GM12878 (cell line): ENCODE results near the gene POLRMT. TPM values are rescaled to one million over a fixed set of nuclear protein-coding genes. Genes with fewer than 3 reads are reported as not detected.

ENCODE experiments used
- ATAC-seq: fragments of 200-7000 bp; cut with Tn5 transposase; 3 replicates; pipeline ENCODE4 v1.9.1; 2020; ENCODE audit warnings: mild to moderate bottlenecking, moderate library complexity
- BruUV-seq: library from RNA; stranded (reverse); fragments of 400-500 nt; replicated peaks from 2 replicates; lab custom pipeline; 2021; lab: Mats Ljungman, UMichigan
- CTCF ChIA-PET: fragments of 300-600 bp; sonication (Branson Sonifier 250); formaldehyde crosslinking; extraction: SDS; loops from one replicate; lab custom pipeline; 2021; ENCODE audit warnings: inconsistent platforms; lab: Yijun Ruan, JAX
- POLR2A ChIA-PET: fragments of 350-600 bp; formaldehyde crosslinking; extraction: SDS; loops from one replicate; lab custom pipeline; 2021; ENCODE audit warnings: inconsistent platforms; lab: Charles Lee
- RAD21 ChIA-PET: fragments of 300-600 bp; sonication (Branson Sonifier 250); formaldehyde crosslinking; loops from one replicate; lab custom pipeline; 2023; ENCODE audit warnings: antibody characterized with exemption; ENCODE audit not compliant: unreplicated experiment; lab: Charles Lee
- SMC1A ChIA-PET: fragments of 300-600 bp; sonication (Branson Sonifier 250); formaldehyde crosslinking; loops from one replicate; lab custom pipeline; 2023; ENCODE audit not compliant: unreplicated experiment, uncharacterized antibody; lab: Charles Lee
- DNase-seq: peaks from one replicate; pipeline ENCODE4 v3.0.0-alpha.2; 2011; ENCODE audit warnings: low read depth, low spot score
- FAIRE-seq: peaks from 3 replicates; lab custom pipeline; 2011; peaks lifted over from hg19 to GRCh38; lab: Jason Lieb, UNC
- H2AFZ ChIP-seq: 2 replicates; pipeline ENCODE4 v1.6.0; 2011; ENCODE audit warnings: low read depth, low read length, control low read depth; ENCODE audit not compliant: control insufficient read depth
- H3K27ac ChIP-seq: 2 replicates; pipeline ENCODE4 v1.5.1; 2011; ENCODE audit warnings: control low read depth; ENCODE audit not compliant: control insufficient read depth, insufficient read depth
- H3K27me3 ChIP-seq, 2 experiments: replicated peaks in 1 of 2; 2 replicates each; pipeline versions ENCODE4 v1.6.0 to v1.6.1; 2011; ENCODE audit warnings: low read length in 1 of 2; ENCODE audit not compliant: control insufficient read depth in 2 of 2, insufficient read depth in 2 of 2
- H3K36me3 ChIP-seq, 2 experiments: 2 replicates each; pipeline ENCODE4 v1.5.1; 2011; ENCODE audit warnings: low read length in 1 of 2; ENCODE audit not compliant: control insufficient read depth in 2 of 2, insufficient read depth in 2 of 2
- H3K4me1 ChIP-seq: 2 replicates; pipeline ENCODE4 v1.6.1; 2011; ENCODE audit warnings: mild to moderate bottlenecking, low read length, moderate library complexity, mixed read lengths; ENCODE audit not compliant: control insufficient read depth, insufficient read depth
- H3K4me2 ChIP-seq: 2 replicates; pipeline ENCODE4 v1.6.0; 2011; ENCODE audit warnings: control low read depth; ENCODE audit not compliant: control insufficient read depth, insufficient read depth
- H3K4me3 ChIP-seq: fragments of 200-600 bp; sonication (generic); 2 replicates; pipeline ENCODE4 v1.5.1; 2016
- H3K79me2 ChIP-seq: 2 replicates; pipeline ENCODE4 v1.6.0; 2011; ENCODE audit warnings: low read length; ENCODE audit not compliant: control insufficient read depth, insufficient read depth
- H3K9ac ChIP-seq: 2 replicates; pipeline ENCODE4 v1.8.0; 2011; ENCODE audit warnings: low read length, control low read depth, mixed read lengths; ENCODE audit not compliant: control insufficient read depth, insufficient read depth
- H3K9me3 ChIP-seq: replicated peaks from 3 replicates; pipeline ENCODE4 v1.5.1; 2011; ENCODE audit warnings: mild to moderate bottlenecking, low read length; ENCODE audit not compliant: control insufficient read depth, insufficient read depth
- H4K20me1 ChIP-seq: 2 replicates; pipeline ENCODE4 v1.6.0; 2011; ENCODE audit not compliant: control insufficient read depth, insufficient read depth
- ATF2 ChIP-seq: IDR thresholded peaks from 2 replicates; pipeline ENCODE4 v1.6.1; 2012; ENCODE audit warnings: low read length, inconsistent platforms
- HSF1 ChIP-seq: fragments of 150-350 bp; IDR thresholded peaks from 2 replicates; pipeline ENCODE4 v1.6.1; 2014; ENCODE audit warnings: mild to moderate bottlenecking, low read depth, low read length
- IKZF1 ChIP-seq: fragments of 450-650 bp; conservative IDR thresholded peaks from 2 replicates; pipeline ENCODE4 v1.6.1; 2017; ENCODE audit warnings: antibody characterized with exemption, mild to moderate bottlenecking
- KLF5 ChIP-seq: fragments of 450-650 bp; IDR thresholded peaks from 2 replicates; pipeline ENCODE4 v1.6.1; 2014; ENCODE audit warnings: mild to moderate bottlenecking; ENCODE audit not compliant: partially characterized antibody
- NBN ChIP-seq: fragments of 450-650 bp; IDR thresholded peaks from 2 replicates; pipeline ENCODE4 v1.6.1; 2016
- NFYA ChIP-seq: IDR thresholded peaks from 2 replicates; pipeline ENCODE4 v1.6.1; 2011; ENCODE audit warnings: low read depth, mild to moderate bottlenecking, low read length, improper control_type of control experiment, borderline replicate concordance
- NFYB ChIP-seq: IDR thresholded peaks from 2 replicates; pipeline ENCODE4 v1.6.1; 2011; ENCODE audit warnings: low read depth, mild to moderate bottlenecking, low read length, improper control_type of control experiment, moderate library complexity; ENCODE audit not compliant: insufficient read depth
- PAX8 ChIP-seq: fragments of 450-650 bp; IDR thresholded peaks from 2 replicates; pipeline ENCODE4 v1.6.1; 2017; ENCODE audit warnings: mild to moderate bottlenecking, moderate library complexity
- POLR2AphosphoS5 ChIP-seq: IDR thresholded peaks from 2 replicates; pipeline ENCODE4 v1.6.1; 2011; ENCODE audit warnings: mild to moderate bottlenecking, low read length, inconsistent platforms
- RUNX3 ChIP-seq: IDR thresholded peaks from 2 replicates; pipeline ENCODE4 v1.6.1; 2012; ENCODE audit warnings: low read length, inconsistent platforms
- SIX5 ChIP-seq: IDR thresholded peaks from 2 replicates; pipeline ENCODE4 v1.6.1; 2011; ENCODE audit warnings: mild to moderate bottlenecking, low read depth, low read length, moderate library complexity; ENCODE audit not compliant: severe bottlenecking
- SMAD5 ChIP-seq: IDR thresholded peaks from 2 replicates; pipeline ENCODE4 v1.6.1; 2016; ENCODE audit warnings: antibody characterized with exemption, low read depth
- SPI1 ChIP-seq: IDR thresholded peaks from 2 replicates; pipeline ENCODE4 v1.6.1; 2011; ENCODE audit warnings: low read depth, mild to moderate bottlenecking, low read length, moderate library complexity, borderline replicate concordance; ENCODE audit not compliant: insufficient read depth
- WGBS: methylation state at CpG from one replicate; pipeline ENCODE4 v1.1.6; 2016; ENCODE audit warnings: low lambda C conversion rate; ENCODE audit not compliant: insufficient replicate concordance, insufficient coverage; ENCODE audit errors: missing lambda C conversion rate; 5-methylcytosine and 5-hydroxymethylcytosine counted together
- in situ Hi-C: fragments of 300-500 bp; cut with MboI; formaldehyde crosslinking; loops from 9 replicates; pipeline ENCODE4 v1.14.3; 2018; ENCODE audit warnings: mixed read lengths
- intact Hi-C: fragments of 100-400 bp; cut with micrococcal nuclease; formaldehyde crosslinking; loops from one replicate; pipeline ENCODE4 v1.14.2; 2022; ENCODE audit not compliant: unreplicated experiment
- polyA plus RNA-seq, 11 experiments: library from polyadenylated mRNA; depleted of rRNA in 4 of 11; unstranded in 6 of 11; stranded (reverse) in 5 of 11; fragments of >200 nt; fragmentation: Nextera tagmentation in 4 of 11; fragmentation: Illumina TruSeq in 1 of 11; extraction: Ambion mirVana in 4 of 11; extraction: Trizol in 1 of 11; gene quantifications; 1 replicate in 1 of 11; 2 replicates in 10 of 11; pipeline versions ENCODE4 v1.2.1 to v1.2.3, GENCODE V29; 2011 to 2016; ENCODE audit warnings: inconsistent platforms in 2 of 11, missing spikeins in 2 of 11, low read depth in 1 of 11
- total RNA-seq, 4 experiments: library from RNA; depleted of rRNA in 3 of 4; stranded (reverse); fragments of >200 nt in 3 of 4; fragmentation: Illumina TruSeq in 1 of 4; extraction: Trizol in 1 of 4; gene quantifications; 2 replicates each; pipeline versions ENCODE4 v1.2.1 to v1.2.3, GENCODE V29; 2013 to 2021
- TF ChIP-seq, protein P1 (sequence below): fragments of 450-650 bp; IDR thresholded peaks from 2 replicates; pipeline ENCODE4 v1.6.1; 2017; ENCODE audit warnings: low read depth, mild to moderate bottlenecking, moderate library complexity
- TF ChIP-seq, protein P2 (sequence below): fragments of 450-650 bp; IDR thresholded peaks from 2 replicates; pipeline ENCODE4 v1.6.1; 2018; ENCODE audit warnings: mild to moderate bottlenecking, low read depth, moderate library complexity; ENCODE audit not compliant: partially characterized antibody
- TF ChIP-seq, protein P3 (sequence below), 3 experiments: IDR thresholded peaks in 2 of 3; conservative IDR thresholded peaks in 1 of 3; 2 replicates each; pipeline ENCODE4 v1.5.1; 2011; ENCODE audit warnings: low read depth in 3 of 3, low read length in 3 of 3, mild to moderate bottlenecking in 3 of 3, control low read depth in 2 of 3, moderate library complexity in 2 of 3, inconsistent platforms in 1 of 3, mixed read lengths in 1 of 3; ENCODE audit not compliant: control insufficient read depth in 2 of 3, insufficient read depth in 1 of 3; ENCODE audit errors: extremely low read depth in 1 of 3

The POLRMT gene
- total and polyA plus RNA-seq, 10 of the 15 experiments (the other 5 are each of a cell fraction or from before 2014, with no cell fraction given): 9.9 to 57.6 (median 34.6) TPM

DNA sequence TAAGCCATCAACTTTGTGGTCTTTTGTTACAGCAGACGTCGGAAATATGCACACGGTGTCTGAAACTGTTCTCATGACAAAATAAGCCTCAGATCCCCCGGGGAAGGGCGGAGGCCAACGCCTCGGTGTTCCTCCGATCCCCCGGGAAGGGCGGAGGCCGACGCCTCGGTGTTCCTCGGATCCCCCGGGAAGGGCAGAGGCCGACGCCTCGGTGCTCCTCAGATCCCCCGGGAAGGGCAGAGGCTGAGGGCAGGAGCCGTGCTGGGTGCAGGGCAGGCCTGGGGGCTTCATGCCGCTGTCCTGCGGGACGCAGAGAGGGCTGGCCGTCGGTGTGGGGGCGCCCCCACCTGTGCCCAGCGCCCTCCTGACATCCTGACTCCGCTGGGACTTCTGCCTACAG, 11.0 kb upstream of the POLRMT start:
- WGBS: 59% methylated on average over 28 of the region's 28 CpGs
- no TSS peak for BruUV-seq
- no peak overlapping the region for H3K4me2 ChIP-seq
- H2AFZ ChIP-seq: no peak overlapping the region
- ChIA-PET CTCF (no interaction called here), POLR2A (no interaction called here), SMC1A (no interaction called here), RAD21 (no interaction called here)
- ATAC-seq: no peak
- H3K9ac ChIP-seq: no peak overlapping the region
- no peaks in the 10 kb centered on the region for H3K9me3 ChIP-seq
- H3K79me2 ChIP-seq: no peaks in the 10 kb centered on the region
- no peak overlapping the region for H3K4me3 ChIP-seq
- peaks cover 0 to 28% of the 10 kb centered on the region in 2 experiments; a peak in 3 of 4 replicates for H3K36me3 ChIP-seq
- DNase-seq: no peak
- in situ Hi-C loops (no loop called here), intact Hi-C loops (no loop called here)
- no peaks in the 10 kb centered on the region for H3K27me3 ChIP-seq
- no peaks in the 10 kb centered on the region for H3K4me1 ChIP-seq
- FAIRE-seq: no peak
- no peaks in the 10 kb centered on the region for H4K20me1 ChIP-seq
- no peak overlapping the region for H3K27ac ChIP-seq
- no peak for TF ChIP-seq RUNX3
- no peak for TF ChIP-seq KLF5
- TF ChIP-seq NBN: no peak
- no peak for TF ChIP-seq HSF1
- no peak for TF ChIP-seq PAX8
- TF ChIP-seq POLR2AphosphoS5: no peak
- TF ChIP-seq, protein P1, sequence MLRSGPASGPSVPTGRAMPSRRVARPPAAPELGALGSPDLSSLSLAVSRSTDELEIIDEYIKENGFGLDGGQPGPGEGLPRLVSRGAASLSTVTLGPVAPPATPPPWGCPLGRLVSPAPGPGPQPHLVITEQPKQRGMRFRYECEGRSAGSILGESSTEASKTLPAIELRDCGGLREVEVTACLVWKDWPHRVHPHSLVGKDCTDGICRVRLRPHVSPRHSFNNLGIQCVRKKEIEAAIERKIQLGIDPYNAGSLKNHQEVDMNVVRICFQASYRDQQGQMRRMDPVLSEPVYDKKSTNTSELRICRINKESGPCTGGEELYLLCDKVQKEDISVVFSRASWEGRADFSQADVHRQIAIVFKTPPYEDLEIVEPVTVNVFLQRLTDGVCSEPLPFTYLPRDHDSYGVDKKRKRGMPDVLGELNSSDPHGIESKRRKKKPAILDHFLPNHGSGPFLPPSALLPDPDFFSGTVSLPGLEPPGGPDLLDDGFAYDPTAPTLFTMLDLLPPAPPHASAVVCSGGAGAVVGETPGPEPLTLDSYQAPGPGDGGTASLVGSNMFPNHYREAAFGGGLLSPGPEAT: no peak
- no peak for TF ChIP-seq NFYA
- TF ChIP-seq, protein P2, sequence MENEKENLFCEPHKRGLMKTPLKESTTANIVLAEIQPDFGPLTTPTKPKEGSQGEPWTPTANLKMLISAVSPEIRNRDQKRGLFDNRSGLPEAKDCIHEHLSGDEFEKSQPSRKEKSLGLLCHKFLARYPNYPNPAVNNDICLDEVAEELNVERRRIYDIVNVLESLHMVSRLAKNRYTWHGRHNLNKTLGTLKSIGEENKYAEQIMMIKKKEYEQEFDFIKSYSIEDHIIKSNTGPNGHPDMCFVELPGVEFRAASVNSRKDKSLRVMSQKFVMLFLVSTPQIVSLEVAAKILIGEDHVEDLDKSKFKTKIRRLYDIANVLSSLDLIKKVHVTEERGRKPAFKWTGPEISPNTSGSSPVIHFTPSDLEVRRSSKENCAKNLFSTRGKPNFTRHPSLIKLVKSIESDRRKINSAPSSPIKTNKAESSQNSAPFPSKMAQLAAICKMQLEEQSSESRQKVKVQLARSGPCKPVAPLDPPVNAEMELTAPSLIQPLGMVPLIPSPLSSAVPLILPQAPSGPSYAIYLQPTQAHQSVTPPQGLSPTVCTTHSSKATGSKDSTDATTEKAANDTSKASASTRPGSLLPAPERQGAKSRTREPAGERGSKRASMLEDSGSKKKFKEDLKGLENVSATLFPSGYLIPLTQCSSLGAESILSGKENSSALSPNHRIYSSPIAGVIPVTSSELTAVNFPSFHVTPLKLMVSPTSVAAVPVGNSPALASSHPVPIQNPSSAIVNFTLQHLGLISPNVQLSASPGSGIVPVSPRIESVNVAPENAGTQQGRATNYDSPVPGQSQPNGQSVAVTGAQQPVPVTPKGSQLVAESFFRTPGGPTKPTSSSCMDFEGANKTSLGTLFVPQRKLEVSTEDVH: no peak
- TF ChIP-seq SPI1: no peak
- no peak for TF ChIP-seq SIX5
- TF ChIP-seq ATF2: no peak
- TF ChIP-seq SMAD5: no peak
- TF ChIP-seq IKZF1: no peak
- TF ChIP-seq, protein P3, sequence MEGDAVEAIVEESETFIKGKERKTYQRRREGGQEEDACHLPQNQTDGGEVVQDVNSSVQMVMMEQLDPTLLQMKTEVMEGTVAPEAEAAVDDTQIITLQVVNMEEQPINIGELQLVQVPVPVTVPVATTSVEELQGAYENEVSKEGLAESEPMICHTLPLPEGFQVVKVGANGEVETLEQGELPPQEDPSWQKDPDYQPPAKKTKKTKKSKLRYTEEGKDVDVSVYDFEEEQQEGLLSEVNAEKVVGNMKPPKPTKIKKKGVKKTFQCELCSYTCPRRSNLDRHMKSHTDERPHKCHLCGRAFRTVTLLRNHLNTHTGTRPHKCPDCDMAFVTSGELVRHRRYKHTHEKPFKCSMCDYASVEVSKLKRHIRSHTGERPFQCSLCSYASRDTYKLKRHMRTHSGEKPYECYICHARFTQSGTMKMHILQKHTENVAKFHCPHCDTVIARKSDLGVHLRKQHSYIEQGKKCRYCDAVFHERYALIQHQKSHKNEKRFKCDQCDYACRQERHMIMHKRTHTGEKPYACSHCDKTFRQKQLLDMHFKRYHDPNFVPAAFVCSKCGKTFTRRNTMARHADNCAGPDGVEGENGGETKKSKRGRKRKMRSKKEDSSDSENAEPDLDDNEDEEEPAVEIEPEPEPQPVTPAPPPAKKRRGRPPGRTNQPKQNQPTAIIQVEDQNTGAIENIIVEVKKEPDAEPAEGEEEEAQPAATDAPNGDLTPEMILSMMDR (IDR thresholded peaks at IDR 0.05 in 2 of 3, conservative IDR thresholded peaks at IDR 0.05 in 1 of 3; ENCODE audit: control insufficient read depth in 2 of 3, extremely low read depth in 1 of 3, insufficient read depth in 1 of 3, low read depth in 3 of 3, low read length in 3 of 3): no peak
- no peak for TF ChIP-seq NFYB
